Hematopoietic multipotent progenitor cell (in vitro differentiated cells): ENCODE measurements around the gene MRPS35. TPM values are rescaled to one million over a fixed set of nuclear protein-coding genes. Genes with fewer than 3 reads are reported as not detected.

Experiments used
- DNase-seq, 3 donors: peaks; one replicate each; pipeline ENCODE4 v3.0.0-alpha.2; 2011 to 2015; ENCODE audit warnings: low read depth in 2 of 3, low spot score in 2 of 3
- total RNA-seq: library from RNA; depleted of rRNA; stranded (reverse); fragments of >200 nt; gene quantifications from one replicate; pipeline ENCODE4 v1.2.3, GENCODE V29; 2012

The MRPS35 gene
- 18.9 TPM for total RNA-seq

DNA sequence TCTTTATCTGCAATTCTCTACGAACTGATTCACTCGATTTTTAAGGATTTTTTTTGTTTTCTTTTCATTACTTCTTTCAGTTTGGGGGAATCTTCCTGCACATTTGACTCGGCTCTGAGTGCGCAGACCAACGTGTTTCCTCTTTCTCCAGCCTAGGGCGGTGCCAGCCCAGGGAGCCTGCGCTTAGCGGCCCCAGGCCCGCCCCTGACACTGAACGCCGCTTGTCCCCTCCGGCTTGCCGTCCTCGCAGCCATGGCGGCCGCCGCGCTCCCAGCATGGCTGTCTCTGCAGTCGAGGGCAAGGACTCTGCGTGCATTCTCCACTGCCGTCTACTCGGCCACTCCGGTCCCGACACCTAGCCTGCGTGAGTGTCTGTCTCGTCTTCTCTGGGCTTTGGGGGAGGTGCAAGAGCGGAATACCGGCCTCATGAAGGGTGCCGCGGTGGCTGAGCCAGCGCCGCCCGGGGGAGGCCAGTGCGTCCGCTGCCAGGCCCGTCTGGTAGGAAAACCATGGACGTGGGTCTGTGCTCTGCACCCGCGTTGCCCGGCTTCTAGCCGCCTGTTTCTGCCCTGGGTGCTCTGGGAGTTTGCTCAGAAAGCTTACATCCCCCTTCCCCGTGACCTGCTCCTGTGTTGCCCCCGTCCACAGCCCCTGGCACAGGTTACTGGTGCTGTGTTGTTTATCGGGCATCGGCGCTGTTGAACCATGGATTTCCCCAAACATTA, at the start of gene MRPS35:
Gene MRPS35, plus strand, starts transcription at position 241 of the 725 bp plus-strand sequence. Its CDS starts 12 bp downstream, at position 253.
- DNase-seq: peak; percentile 80 to 94 (median 92)

DNA sequence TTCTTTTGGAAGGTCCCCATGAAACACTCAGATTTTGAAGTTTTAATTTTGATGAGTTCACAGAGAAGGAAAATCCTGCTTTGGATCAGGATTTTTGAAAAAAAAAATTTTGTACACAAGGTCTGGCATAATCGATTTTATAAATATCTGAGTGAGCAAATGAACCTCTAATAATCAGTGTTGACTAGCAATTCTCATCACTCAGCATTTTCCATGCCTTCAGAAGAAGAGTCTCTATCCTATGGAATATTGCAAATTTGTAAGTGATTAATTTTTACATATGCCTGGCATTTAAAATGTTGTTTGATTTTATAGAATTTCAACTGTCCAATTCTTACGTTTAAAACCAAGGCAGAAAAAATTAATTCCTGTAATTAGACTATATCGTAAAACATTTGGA, 44.9 kb upstream of the MRPS35 start:
- no peak for DNase-seq

DNA sequence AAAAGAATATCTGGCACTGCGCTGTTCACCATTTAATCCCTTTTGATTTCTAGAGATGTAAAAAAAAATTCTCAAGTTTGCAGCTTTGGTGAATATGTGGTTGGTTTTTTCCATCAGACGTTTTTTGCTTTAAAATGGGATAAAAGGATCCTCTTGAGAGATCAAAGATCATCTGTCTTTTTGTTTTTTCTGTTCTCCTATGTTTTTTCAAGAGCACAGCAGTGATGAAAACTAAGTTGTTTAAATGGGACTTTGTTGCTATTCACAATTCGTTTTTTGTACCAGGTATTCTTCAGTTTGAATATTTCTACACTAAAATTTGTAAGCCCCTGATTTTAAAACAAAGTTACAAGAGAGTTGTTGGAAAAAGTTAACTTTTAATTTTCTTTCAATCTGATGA, 44.1 kb upstream of the MRPS35 start:
- DNase-seq: no peak

DNA sequence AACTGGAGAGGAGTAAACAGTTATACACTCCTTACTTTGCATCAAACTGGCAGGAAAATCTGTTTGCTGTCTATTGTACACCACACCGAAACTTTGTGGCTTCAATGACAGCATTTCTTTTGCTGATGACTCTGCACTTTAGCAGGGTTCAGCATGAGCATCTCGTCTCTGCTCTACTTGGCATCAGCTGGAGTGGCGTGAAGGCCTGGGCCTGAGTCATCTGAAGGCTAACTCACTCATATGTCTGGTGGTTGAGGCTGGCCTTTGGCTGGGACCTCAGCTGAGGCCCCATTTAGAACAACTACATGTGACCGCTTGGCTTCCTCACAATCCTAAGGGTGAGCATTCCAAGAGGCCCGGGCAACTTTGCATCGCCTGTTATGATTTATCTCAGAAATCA, 43.1 kb upstream of the MRPS35 start:
- DNase-seq: no peak

DNA sequence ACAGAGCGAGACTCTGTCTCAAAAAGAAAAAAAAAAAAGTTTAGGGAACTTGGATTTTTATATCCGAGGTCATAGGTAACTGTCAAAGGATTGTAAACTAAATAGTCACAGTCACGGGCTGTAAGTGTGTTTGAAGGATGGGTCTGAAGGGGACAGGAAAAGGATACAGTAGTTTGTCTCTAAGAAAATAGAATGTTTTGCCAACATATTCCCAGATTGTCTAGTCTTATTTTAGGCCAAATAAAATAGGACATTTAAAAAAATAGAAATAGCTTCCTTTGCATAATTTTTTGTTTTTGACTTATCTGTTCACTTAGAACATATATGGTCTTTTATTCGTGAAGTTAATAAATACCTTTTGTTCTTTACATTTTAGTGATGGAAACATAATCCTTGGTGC, 38.6 kb upstream of the MRPS35 start:
- no peak for DNase-seq

DNA sequence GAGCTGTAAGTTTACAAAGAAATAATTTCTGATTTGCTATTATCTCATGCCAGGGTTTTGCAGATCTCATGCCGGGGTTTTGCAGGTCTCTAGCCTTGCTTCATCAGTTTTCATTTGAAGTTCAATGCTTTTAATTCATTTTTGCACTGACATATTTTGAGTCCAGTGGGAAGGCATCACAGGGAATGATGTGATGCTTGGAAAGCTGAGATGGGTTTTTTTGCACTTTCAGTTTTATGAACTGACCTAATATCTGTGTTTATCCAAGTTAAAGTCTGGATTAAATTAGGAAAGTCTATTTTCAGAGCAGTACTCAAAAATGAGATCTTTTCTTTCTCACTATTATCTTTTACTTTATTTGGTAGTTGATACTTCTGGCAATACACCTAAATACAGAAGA, 38.0 kb upstream of the MRPS35 start:
- no peak for DNase-seq

DNA sequence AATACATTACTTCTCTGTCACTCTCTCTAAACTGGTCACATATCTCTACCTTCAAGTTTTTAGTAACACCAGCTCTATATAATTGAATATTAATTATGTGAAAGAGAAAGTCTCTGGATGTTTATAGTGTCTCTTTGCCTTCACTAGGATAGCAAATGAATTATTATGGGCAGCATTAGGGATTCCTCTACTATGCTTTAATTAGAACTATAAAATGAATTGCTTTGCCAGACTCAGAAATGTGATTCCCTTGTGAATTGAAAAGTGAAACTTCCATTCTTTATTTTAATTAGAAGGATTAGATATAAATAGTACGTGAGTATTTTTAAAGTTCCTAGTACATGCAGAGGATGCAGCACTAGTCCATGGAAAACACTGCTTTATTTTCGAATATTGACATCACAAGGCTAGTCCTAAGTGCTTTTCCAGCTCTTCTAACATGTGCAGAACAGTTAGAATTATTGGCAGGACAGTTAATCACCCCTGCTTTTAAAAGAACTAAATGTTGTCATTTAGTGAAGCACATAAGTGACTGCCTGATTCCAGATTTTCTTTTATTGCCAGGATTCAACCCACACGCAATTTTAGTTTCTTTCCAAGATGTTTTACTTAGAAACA, 37.4 kb upstream of the MRPS35 start:
- no peak for DNase-seq

DNA sequence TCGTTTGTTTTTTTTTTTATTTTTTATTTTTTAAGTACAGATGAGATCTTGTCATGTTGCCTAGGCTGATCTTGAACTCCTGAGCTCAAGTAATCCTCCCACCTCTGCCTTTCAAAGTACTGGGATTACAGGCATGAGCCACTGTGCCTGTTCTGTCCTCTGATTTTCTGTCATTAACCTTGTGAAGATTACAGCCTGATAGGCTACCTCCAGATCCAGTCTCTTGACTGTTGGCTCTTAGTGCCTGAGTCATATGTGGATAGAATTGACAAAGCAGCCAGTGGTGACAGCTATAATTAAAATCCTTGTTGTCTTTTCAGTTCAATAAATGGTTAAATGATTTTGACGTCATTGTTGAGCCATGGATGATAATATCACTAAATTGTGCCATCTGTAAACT, 35.6 kb upstream of the MRPS35 start:
- no peak for DNase-seq

DNA sequence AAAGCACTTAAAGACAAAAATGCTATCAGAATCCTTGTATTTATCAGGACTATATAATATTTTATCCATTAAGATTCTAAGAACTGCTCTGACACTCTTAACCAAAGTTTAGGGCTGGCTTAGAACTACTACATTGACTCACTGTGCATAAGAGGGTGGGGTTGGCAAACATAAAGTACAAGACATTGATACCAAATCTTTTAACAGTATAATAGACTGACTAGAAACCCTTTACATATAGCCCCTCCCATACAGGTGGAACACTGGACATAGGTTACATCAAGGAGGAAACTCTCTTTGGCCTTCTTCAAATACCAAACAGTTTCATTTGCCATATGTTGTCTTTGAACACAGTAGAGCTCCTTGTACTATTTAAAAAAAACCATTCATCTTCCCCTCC, 30.0 kb upstream of the MRPS35 start:
- DNase-seq: no peak

DNA sequence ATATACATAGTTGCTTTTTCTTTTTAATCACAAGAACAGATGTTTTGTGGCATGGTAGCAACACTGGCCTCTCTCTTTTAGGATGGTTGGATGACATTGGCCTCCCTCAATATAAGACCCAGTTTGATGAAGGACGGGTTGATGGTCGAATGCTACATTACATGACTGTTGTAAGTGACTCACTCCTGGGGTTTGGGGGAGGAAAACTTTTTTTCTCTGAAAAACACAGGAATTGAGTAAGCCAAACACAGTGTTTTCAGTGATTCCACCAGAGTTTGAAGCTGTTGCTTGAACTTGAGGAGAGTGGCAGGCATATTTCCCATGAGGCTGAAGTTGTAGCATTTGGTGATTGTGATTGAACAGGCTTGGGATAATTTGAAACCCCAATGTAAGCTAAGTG, 28.1 kb upstream of the MRPS35 start:
- DNase-seq: no peak

DNA sequence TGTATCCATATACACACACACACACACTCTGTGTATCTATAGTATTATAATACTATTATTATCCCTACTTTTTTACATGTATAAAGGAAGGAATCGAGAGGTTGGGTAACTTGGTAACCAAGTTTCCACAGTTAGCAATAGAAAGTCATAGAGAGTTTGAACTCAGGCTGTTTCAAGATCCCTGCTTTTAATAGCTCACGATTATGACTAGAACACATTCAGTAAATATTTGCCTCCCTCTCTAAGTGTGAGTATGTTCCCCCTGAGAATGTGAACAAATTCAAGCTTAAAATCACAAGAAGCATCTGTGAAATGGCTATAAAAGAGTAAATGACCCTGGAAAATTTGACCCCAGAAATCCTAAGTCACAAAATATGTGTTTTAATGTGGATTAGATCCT, 25.4 kb upstream of the MRPS35 start:
- DNase-seq: no peak

DNA sequence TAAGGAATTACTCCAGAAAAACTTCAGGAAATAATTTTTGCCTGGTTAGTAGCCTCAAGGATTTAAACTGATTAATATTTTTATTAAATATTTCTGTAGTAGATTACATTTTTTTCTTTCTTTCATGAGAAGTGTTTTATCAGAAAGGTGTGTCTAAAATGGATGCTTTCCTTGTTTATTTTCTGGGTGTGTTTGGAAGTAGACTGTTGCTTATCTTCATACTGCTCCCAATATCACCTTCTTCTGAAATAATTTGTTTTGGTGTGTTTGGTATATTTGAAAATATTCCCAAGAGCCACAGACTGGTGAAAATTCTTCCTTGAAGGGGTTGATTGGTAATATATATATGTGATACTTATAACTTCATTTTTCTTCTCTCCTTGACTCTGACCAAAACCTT, 24.5 kb upstream of the MRPS35 start:
- no peak for DNase-seq

DNA sequence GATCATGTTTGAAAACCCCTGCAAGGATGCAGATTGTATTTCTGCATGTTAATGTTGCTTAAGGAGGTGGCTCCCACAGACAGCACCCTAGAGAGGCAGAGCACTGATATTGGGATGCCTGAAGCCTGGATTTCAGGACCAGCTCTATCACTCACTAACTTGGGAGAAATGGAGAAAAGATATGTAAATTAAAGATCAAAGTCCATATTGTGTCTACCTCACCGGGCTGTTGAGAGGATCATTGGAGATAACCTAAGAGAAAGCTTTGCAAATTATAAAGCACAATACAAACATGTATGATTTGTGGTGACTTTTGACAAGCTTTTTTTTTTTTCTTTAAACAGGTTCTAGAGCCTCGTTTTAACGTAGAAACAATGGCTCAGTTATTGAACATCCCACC, 22.0 kb upstream of the MRPS35 start:
- no peak for DNase-seq

DNA sequence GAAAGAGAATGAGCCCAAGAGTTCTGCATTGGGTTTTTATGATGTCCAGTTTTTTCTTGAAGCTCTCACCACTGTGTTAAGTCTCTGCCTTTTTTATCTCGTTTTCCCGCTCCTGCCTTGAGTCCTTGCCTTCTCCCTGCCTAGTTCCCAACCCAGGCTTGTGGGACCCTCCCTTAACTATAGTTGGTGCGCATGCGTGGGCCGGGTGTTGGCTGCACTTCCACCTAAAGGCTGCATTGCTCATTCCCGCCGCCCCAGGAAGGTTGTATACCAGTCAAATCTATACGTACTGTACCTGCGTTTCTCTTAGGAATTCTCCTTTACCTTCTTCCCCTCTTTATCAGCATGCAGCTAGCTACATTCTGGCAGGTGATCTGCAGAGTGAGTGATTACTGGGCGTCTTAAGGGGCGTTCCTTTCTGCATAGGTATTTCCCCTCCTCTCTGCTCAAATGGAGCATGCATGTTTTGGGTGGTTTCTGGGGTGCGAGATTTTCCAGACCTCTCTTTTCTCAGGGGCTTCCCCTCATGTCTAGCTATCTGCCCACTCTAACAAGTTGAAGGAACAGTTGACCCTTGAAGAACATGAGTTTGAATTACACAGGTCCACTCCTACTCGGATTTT, 21.0 kb upstream of the MRPS35 start:
- DNase-seq: no peak

DNA sequence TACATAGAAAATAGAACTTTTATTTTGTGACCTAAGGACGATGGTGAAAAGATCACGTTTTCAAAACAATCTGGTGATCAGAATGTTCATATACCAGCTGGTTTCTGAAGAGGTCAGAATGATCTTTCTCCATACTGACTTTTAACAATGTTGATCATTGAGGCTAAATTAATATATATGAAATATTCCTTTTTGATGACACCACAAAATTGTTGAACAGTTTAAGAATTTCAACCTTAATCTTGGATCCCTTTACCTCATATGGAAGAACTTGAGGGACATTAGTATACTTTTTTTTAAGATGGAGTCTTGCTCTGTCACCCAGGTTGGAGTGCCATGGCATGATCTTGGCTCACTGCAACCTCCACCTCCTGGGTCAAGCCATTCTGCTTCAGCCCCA, 17.2 kb upstream of the MRPS35 start:
- no peak for DNase-seq

DNA sequence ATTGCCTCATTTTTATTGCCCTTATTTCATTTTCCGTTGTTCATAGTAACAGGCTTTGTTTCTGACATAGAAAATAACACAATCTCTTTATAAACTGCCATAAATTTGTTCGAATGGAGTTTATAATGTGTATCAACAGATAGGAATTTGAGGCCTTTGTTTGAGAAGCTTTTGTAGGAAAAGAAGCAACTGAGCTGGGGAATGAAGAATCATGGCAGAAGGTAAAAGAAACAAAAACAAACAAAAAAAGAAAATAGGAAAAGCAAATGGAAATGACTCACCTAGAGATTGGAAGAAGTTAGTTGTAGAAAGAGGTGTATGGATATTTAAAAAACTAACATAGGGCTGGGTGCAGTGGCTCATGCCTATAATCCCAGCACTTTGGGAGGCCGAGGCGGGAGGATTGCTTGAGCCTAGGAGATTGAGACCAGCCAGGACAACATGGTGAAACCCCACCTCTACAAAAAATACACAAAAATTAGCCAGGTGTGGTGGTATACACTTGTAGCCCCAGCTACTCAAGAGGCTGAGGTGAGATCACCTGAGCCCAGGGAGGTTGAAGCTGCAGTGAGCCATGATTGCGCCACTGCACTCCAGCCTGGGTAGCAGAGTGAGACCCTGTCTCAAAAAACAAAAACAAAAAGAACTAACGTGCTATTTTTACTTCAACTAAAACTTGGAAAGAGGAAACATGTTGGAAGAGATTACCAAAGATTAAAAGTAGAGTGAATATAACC, 14.9 kb upstream of the MRPS35 start:
- DNase-seq: no peak

DNA sequence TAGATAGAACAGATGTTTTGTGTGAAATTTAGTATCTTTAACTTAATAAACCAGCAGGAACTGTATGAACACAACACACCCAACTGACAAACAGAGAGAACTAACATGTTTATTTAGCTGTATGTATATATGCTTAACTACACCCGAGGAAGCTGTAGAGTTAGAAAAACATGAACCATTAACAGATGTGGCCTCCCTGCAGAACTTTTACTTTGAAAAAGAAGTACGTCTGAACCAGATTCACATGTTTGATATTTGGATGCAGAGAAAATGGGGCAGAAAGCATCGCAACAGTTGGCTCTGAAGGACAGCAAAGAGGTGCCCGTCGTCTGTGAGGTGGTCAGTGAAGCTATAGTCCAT, 14.4 kb upstream of the MRPS35 start, which contains the start of gene REP15:
Gene REP15, plus strand, starts transcription at position 155 of the 360 bp plus-strand sequence. Its CDS starts 116 bp downstream, at position 271.
- DNase-seq: no peak

DNA sequence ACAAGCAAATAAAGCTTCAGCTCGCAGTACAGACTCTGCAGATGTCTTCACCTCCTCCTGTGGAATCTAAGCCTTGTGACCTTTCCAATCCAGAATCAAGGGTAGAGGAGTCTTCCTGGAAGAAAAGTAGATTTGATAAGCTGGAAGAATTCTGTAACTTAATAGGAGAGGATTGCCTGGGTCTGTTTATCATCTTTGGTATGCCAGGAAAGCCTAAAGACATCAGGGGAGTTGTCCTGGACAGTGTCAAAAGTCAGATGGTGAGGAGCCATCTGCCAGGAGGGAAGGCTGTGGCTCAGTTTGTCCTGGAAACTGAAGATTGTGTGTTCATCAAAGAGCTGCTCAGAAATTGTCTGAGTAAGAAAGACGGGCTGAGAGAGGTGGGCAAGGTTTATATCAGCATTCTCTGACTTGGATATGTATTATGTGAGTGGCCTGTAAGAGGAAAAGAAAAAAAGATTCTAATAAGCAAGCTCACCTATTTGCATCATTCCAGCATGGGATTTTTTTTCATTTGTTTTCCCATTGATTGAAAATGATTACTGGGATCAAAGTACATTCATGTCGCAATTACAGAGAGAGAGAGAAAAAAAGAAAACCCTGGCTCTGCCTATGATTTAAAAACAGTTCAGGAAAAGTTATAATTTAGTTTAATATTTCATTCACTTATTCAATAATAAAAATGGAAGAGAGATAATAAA, 13.6 kb upstream of the MRPS35 start:
- no peak for DNase-seq

DNA sequence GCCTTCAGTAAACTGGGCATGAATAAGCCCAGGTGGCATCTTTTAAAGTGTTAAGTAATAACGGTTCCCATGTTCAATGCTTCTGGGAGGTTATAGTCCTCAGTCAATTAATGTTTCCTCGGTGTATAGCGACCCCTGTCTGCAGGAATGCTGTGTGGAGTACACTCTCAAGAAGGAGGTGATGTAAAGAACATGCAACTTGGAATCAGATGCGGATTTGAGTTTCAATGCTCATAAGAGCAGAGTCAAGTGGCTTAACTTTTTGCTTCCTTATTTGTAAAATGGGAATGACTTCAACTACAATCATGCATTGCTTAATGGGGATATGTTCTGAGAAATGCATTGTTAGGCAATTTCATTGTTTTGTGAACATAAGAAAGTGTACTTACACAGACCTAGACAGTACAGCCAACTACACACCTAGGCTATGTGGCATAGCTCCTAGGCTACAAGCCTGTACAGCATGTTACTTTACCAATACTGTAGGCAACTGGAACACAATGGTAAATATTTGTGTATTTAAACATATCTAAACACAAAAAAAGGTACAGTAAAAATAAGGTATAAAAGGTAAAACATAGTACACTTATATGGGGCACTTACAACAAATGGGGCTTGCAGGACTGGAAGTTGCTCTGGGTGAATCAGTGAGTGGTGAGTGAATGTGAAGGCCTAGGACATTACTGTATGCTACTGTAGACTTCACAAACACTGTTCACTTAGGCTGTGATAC, 6.7 kb upstream of the MRPS35 start:
- DNase-seq: peak in 2 of 3 donors; percentile 66 to 85

DNA sequence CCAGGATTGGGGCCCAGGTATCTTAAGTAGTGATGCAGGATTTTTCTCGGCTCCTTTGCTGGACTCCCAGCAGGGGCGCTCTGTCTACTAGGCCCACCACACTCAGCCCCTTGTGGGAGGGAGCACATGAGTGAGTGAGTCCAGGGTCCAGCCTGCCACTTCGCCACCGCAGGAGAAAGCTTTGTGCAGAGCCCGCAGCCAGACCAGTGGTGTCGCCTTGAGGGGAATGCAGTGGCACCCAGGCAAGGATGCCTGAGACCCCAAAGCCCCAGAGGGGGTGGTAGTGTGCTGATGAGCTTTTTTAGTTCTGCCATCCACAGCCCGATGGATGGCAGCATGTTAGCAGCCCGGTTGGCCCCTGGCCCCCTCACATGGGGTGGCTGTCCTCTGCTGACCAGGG, 5.4 kb upstream of the MRPS35 start:
- DNase-seq: no peak
